GM12801 (cell line): ENCODE measurements around the gene PODXL.

Source experiments
- CTCF ChIP-seq: IDR thresholded peaks from one replicate; pipeline ENCODE4 v1.5.1; 2011; ENCODE audit warnings: control low read depth; ENCODE audit not compliant: insufficient read length; ENCODE audit errors: extremely low read depth

PODXL gene

GRCh38 chr7:131529179-131529578, 27.2 kb downstream of the PODXL start:
- no peak for TF ChIP-seq CTCF

GRCh38 chr7:131527456-131527855, 29.0 kb downstream of the PODXL start:
- TF ChIP-seq CTCF = no peak

- TF ChIP-seq CTCF = no peak
Measured at GRCh38 chr7:131525820-131526219, 30.6 kb downstream of the PODXL start.

GRCh38 chr7:131524703-131525102, 31.7 kb downstream of the PODXL start:
- no peak for TF ChIP-seq CTCF

GRCh38 chr7:131524115-131524514, 32.3 kb downstream of the PODXL start:
- no peak for TF ChIP-seq CTCF

- no peak for TF ChIP-seq CTCF
Measured at GRCh38 chr7:131522325-131522930, 34.0 kb downstream of the PODXL start.

GRCh38 chr7:131521651-131522163, 34.7 kb downstream of the PODXL start:
- TF ChIP-seq CTCF = no peak
